Occipital lobe (tissue), 2 donors: ENCODE data around the gene SOS2. TPM values are rescaled to one million over a fixed set of nuclear protein-coding genes. Genes with fewer than 3 reads are reported as not detected.
"Not testable (repeated sequence)": the region's sequence is repeated elsewhere in the genome, so short reads cannot be mapped to it uniquely, and the experiment has no call there.

ENCODE experiments used
- DNase-seq: peaks from one replicate; lab custom pipeline; 2025; lab: John Stamatoyannopoulos, UW
- total RNA-seq: library from RNA; depleted of rRNA; stranded (reverse); fragments of >200 nt; gene quantifications from one replicate; pipeline ENCODE4 v1.2.3, GENCODE V29; 2014

Gene SOS2
- total RNA-seq, 1 donor from 2014 or later, result 83.6 TPM

DNA sequence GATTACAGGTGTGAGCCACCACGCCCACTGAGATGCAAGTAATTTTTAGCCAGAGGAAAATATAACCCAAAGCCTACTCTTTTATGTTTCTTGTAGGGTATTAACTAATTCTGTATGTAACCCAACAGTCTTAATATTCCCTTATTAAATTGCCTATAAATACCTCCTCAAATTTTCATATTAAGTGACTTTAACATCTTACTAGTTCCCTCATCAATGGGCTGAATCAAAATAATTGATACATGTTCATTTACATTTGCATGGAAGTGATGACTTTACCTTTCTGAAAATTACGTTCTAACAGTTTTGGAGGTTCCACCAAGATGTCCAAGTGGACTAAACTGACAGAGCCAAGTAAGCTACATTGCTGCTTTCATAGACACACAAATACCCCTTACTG lies 3.1 kb downstream of the SOS2 start:
- no peak for DNase-seq

DNA sequence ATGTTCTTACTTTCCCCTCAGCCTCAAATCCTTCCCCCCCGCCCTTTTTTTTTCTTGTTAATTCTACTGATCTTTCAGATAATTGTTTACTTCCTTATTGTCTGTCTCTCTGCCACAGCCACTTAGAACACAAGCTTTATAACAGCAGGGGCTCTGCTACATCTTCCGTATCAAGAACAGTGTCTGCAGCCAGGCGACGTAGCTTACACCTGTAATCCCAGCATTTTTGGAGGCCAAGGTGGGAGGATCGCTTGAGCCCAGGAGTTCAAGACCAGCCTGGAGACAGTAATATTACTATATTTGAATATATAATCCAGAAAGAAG lies 5.4 kb downstream of the SOS2 start:
- no peak for DNase-seq

DNA sequence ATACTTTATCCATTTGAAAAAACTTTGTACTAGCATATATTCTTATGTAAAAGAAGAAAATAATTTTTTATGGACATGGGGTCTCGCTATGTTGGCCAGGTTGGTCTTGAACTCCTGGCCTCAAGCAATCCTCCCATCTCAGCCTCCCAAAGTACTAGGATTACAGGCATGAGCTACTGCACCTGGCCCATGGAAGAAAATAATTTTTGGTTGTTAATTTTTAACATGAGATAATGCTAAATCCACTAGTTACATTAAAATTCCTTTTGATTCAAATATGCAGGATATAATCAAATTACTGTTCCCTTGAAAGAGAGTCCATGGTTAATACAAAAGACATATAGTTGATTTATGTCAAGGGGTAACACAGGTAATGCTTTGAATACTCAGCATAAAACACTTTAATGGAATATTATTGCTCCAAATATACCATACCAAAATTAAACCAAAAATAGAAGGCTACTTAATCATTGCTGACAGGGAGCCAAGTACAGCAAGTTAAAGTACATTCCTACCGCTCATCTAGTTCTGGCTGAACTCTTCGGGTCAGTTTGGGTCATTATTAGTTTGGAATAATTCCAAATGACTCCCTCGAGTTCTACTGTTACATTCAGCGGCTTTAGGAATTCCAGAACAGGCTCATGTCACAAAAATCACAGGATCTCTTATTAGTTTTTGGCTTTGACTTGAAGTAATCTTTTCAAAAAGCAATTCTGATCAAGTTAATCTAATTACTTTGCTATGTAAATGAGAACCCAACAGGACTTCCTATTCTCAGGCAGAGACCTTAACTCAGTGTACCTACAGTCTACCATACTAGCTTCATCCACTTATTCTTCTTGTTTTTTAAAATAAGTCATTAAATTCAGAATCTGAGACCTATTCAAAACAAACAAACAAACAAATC lies 6.1 kb downstream of the SOS2 start:
- DNase-seq, result no peak

DNA sequence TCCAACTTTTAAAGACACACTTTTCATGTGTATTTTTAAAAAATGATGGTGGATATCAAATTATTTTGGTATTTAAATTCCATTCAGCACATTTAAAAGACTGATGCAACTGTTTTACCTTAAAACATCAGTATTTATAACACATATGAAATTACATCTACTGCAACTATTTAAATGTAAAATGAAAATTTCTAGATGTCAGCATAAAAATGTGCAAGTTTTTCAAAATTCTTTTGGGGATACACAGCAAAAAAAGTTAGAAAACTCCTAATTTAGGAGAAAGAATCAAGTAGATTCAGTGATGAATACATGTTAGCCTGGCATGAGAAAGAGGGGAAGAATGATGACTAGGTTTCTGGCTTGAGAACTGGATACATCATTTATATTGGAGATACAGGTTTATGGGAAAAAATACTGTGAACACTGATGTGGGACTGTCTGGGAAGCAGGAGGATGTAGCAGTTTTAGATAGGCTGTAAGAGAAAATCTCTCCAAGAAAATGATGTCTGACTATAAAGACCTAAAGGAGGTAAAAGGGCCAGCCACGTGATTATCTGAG lies 9.2 kb downstream of the SOS2 start:
- no peak for DNase-seq

DNA sequence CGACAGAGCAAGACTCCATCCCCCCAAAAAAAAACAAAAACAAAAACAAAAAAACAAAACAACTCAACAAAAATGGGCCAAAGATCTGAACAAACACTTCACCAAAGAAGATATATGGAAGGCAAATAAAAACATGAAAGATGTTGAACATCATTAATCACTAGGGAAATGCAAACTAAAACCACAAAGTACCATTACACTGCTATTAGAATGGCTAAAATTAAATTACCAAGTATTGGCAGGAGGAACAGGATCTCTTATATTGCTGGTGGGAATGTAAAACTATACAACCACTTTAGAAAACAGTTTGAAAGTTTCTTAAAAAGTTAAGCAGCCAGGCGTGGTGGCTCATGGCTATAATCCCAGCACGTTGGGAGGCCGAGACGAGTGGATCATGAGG lies 12.9 kb downstream of the SOS2 start:
- DNase-seq, result no peak

DNA sequence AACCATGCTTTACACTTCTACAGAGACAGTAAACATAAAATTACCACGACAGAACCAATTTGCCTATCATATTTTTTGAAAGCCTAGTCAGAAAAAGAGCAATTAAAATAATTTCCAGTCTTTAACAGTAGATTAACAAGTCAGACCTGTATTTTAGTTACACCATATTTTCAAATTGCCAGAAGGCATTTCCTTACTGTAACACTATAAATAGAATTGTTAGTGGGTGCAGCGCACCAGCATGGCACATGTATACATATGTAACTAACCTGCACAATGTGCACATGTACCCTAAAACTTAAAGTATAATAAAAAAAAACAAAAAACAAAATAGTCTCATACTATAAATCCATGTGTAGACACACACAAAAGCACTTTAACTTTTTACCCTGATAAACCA lies 16.0 kb downstream of the SOS2 start:
- DNase-seq, result no peak

DNA sequence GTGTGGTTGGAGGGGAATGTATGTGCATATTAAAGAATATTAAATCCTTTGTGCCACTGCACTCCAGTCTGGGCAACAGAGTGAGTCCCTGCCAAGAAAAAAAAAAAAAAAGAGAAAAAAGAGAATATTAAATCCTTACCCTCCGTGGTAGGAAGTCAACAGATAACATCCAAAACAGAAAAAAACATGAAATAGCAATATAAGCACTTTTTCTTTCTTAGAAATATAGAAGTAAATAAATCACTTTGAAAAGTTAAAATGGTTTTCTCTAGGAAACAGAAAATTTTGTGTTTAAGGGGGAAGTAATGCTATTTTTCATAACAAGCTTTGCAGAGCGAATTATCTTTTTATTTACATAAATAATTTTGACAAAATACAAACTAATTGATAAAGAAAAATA lies 17.6 kb downstream of the SOS2 start:
- no peak for DNase-seq

DNA sequence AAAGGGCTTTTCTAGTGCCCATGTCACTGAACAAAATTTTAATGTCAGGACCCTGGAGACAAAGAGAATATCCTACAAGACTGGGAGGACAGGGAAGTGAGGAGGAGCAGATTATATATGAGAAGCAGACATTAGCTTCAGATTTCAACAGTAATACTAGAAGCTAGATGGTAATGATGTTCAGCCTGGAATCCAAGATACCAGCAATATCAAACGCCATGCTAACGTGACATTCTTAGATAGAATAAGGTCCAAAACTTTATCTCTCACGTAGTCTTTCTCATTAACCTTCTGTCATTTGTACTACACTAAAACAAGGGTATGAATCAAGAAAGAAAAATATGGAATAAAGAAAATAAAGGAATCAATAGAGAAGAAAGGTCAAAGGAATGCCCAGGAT lies 18.7 kb downstream of the SOS2 start:
- DNase-seq, result no peak

DNA sequence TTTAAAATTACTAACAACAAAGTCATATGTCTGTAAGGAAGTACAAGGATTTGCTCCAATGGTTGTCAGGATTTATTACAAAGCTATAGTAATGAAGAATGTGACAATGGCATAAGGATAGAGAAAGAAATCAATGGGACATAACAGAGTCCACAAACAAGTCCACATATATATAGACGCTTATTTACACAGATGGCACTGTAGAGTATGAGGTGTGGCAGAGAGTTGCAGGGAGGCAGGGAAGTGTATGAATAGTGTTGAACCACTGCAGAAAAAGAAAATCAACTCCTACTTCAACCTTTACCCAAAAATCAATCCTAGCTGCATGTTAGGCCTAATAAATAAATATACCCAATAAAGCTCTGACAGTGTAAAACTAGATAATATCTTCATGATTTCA lies 21.3 kb downstream of the SOS2 start:
- DNase-seq, result no peak

DNA sequence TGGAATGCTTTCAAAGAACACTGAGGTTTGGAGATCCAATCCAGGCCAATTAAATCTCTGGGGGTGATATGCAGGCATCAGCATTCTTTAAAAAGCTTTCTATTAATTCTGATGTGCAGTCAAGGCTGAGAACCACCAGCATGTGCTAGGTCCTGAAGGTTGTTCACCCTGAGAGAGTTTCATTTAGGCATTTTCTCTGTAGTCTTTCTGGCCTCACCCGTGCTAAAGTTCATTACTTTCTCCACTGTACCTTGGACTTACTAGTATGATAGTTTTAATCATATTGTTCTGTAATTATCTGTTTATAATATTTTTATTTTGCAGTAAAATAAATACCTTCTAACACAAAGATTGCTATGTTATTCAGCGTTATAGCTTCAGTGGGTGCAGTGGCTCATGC lies 32.9 kb downstream of the SOS2 start:
- no peak for DNase-seq

DNA sequence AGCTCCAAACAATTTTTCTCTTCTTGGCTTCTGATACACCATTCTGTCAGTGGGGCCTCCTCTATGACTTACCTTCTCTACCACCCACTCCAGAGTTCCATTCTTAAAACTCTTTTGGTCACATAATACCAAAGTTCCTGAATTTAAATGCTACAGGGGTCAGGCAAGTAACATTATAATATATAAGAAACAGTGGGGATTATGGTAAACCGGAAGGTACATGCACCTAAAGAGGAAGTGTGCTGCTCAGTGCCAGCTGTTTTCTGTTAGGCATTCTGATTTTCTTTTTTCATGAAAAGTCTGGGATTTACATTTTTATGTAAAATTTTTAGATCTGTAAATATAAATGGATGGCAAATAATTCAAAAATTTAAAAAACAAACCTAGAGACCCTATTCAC lies 39.9 kb downstream of the SOS2 start:
- no peak for DNase-seq

DNA sequence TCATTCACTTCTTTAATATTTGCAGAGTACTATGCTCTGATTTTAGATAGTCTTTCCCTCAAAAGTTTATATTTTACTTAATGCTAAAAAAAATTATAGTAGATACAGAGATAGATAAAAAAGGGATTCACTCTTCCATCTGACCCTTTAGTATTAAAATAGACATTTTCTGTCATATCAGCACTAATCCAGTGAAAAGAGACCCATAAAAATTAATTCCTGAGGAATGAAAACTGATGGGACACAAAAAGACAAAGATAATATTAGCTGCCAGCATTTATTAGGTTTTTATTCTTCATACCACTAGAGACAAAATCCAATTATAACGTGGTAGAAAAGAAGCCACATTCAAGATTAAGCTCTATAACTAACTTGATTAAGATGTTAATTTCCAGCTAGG lies 45.3 kb downstream of the SOS2 start:
- no peak for DNase-seq

DNA sequence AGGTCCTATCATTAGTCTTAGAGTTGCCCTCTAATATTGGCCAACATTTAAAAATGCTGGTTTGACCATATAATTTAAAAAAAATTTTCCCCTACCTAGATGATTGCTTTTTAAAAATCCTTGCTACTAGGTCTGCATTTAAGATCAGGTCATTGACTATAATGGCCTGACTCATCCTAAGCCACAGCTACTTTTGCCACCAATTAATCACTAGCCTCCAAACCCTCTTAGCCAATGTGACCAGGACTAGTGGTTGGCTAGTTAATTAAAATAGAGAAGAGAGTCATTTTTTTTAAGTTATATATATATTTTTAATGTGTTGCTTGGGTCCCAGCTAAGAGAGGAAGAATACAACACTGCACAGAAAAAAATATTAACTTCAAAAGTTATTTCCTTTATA lies 57.5 kb downstream of the SOS2 start:
- no peak for DNase-seq

DNA sequence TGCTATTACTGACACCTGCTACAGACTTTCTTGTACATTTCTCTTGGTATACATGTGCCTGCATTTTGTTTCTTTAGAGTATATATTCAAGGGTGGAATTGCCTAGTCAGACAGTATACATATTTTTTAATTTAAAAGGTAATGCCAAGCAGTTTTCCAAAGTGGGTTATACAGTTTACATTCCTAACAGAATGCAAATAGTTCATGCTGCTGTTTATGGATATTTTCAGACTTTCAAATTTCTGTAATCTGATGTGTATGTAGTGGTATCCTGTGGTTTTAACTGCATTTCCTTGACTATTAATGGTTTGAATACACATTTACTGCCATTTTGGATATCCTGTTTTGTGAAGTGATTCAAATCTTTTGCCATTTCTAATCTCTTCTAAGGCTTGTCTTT lies 59.5 kb downstream of the SOS2 start:
- no peak for DNase-seq

DNA sequence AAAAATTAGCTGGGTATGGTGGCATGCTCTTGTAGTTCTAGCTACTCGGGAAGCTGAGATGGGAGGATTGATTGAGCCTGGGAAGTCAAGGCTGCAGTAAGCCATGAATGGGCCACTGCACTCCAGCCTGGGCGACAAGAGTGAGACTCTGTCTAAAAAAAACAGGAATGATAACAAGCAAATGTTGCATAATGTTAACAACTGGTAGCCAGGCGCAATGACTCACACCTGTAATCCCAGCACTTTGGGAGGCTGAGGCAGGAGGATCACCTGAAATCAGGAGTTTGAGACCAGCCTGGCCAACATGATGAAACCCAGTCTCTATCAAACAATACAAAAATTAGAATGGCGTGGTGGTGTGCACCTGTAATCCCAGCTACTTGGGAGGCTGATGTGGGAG lies 64.0 kb downstream of the SOS2 start:
- not testable (repeated sequence) for DNase-seq

DNA sequence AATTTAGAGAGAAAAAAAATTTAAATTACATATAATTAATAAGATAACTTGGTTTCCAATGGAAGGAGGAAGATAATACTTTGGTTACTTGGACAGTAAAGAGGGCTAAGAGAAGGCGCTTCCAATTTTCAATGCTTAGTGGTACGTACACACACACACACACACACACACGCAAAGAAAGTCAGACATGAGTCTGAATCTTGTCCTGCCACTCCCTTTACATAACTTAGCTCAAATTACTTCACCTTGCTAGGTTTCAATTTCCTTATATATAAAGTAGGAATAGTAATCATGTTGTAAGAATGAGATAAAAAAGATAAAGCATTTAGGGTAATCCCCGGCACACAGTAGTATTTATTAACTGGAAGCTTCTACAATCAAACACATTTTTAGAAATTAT lies 75.3 kb downstream of the SOS2 start:
- no peak for DNase-seq

DNA sequence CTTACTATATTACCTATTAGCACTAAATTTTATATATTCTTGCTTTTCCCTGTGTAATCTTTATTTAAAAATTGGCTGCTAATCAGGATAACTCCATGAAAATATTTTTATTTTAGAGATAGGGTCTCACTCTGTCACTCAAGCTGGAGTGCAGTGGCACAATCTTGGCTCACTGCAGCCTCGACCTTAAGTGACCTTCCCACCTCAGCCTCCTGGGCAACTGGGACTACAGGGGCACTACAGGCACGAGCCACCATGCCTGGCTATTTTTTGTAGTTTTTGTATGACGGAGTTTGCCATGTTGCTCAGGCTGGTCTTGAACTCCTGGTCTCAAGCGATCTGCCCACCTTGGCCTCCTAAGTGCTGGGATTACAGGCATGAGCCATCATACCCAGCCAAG lies 82.6 kb downstream of the SOS2 start:
- no peak for DNase-seq

DNA sequence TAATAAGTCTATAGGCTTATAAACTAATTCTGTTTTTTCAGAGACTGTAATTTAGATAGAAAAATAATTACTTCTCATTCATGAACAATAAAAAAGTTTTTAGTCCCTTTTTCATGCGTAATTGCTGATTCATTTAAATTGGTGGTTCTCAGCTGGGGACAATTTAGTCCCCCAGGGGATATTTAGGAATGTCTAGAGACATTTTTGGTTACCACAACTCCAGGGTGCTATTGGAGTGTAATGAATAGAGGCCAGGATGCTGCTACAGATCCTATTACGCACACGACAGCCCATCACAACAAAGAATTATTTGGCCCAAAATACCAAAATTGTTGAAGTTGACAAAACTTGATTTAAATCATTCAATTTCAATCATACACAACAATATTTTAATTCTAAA lies 92.2 kb downstream of the SOS2 start:
- no peak for DNase-seq

DNA sequence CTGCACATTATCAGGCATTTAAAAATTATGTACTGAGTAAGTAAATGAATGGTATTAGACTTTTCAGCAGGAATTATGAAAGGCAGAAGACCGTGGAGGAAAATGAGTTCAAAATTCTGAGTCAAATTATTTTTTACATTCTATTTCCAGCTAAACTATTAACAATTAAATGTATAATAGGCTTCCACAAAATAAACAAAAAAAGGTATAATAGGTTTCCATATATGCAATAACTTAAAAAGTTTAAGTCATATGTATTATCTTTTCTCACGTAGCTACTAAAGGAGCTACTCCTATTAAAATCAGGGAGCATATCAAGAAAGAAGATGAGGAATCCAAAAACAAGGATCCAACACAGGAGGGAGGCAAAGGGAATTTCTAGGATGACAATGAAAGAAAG lies 103.6 kb downstream of the SOS2 start:
- DNase-seq, result no peak

DNA sequence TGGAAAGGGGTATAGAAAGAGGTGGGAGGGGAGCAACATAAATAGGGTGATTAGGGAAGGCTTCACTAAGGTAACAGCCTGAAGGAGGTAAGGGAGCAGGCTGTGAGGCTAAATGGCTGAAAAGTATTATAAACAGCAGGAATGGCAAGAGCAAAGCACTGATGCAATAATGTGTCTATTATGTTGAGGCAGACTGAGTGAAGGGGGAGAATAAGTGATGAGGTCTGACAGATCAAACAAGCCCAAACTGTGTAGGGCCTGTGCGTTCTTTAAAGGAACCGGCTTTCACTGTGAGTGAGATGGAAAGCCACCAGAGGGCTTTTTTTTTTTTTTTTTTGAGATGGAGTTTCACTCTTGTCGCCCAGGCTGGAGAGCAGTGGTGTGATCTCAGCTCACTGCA lies 108.3 kb downstream of the SOS2 start:
- DNase-seq, result no peak

DNA sequence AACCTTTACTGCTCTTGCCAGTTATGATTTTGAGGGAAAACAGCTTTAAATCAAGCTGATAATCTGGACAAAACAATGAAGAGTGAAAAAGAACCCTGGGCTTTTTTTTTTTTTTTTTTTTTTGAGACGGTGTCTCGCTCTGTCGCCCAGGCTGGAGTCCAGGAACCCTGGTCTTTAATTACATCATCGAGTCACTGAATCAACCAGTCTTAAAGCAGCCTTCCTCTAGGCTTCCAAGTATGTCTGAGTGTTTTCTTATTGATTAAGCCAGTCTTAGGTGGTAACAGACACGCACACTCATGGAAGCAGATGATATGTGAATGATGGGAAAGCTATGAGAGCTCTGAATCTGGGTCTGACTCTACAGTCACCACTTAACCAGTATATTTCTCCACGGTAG lies 109.1 kb downstream of the SOS2 start:
- no peak for DNase-seq

DNA sequence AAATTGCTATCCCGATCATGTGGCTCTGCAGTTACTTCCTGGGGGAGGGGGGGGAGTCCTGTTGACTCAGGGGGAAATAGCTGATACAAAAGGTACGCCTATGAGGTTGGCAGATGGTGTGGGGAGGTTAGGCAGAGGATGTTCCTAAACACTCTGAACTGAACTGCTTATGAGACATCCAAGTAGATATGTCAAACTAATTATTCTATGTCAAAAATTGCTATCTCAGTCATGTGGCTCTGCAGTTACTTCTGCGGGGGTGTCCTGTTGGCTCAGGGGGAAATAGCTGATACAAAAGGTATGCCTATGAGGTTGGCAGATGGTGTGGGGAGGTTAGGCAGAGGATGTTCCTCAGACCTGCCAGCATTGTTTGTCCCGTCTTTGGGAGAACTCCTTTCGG lies 109.9 kb downstream of the SOS2 start:
- DNase-seq, result no peak

DNA sequence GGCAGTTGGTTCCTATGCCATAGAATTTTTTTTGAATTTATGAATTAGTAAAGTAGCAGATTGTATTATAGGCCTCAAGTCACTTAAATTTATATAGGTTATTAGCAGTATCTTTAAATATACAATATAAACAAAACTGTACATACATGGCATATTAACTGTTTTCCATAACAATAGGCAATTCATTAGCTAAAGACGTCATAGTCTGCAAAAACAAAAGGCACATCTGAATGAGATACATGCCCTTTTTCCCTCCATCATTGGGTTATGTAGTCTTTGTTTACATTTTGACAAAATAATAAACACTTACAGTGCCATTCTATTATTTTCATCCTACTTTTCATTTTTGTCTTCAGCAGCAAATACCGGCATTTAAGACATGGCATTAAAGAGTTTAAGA lies 113.9 kb downstream of the SOS2 start:
- no peak for DNase-seq

DNA sequence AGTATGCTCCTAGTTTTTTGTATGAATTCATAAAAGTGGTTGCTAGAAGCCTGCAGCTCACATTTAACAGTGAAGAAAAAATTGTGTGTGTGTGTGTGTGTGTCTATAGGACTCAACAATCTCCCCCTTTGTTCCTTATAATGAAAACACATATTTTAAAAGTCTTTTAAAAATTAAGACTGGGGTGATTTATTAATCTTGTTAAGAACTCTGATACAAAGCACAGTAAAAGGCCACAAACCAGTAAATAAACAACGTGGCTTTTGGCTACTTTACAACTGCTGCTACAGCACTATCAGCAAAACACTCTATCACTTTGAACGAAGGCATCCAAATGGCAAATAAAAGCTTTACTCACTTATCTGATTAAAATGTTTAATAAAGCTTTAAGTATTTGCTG lies 114.4 kb downstream of the SOS2 start:
- DNase-seq, result no peak
